22Rv1 (cell line): ENCODE results near the gene EBPL.

Experiments
- H3K27ac ChIP-seq: fragments of 450-650 bp; 2 replicates; pipeline ENCODE4 v1.5.1; 2017
- CTCF ChIP-seq: fragments of 450-650 bp; IDR thresholded peaks from 2 replicates; pipeline ENCODE4 v1.5.1; 2017; ENCODE audit warnings: mild to moderate bottlenecking
- ZFX ChIP-seq: fragments of 450-650 bp; IDR thresholded peaks from 2 replicates; pipeline ENCODE4 v1.6.1; 2017; ENCODE audit warnings: antibody characterized with exemption, borderline replicate concordance

EBPL gene

GRCh38 chr13:49690995-49691784 lies at the start of gene EBPL:
TSS of gene EBPL (minus strand) at chr13:49691486. CDS start at chr13:49691424, 62 bp downstream.
- peak within 1 kb of the TSS; percentile 77 for H3K27ac ChIP-seq
- TF ChIP-seq ZFX (no peak), CTCF (no peak)

- TF ChIP-seq ZFX = no peak
- TF ChIP-seq CTCF = no peak
- H3K27ac ChIP-seq = no peak overlapping the region
Observed at GRCh38 chr13:49740870-49741269, 49.6 kb upstream of the EBPL start.

- H3K27ac ChIP-seq = no peak overlapping the region
- no peak for TF ChIP-seq ZFX
- TF ChIP-seq CTCF = no peak
Observed at GRCh38 chr13:49739498-49740187, 48.4 kb upstream of the EBPL start.

GRCh38 chr13:49733181-49733951 lies 42.1 kb upstream of the EBPL start:
- no peak overlapping the region for H3K27ac ChIP-seq
- TF ChIP-seq CTCF (no peak), ZFX (no peak)

GRCh38 chr13:49731766-49732165 lies 40.5 kb upstream of the EBPL start:
- TF ChIP-seq CTCF (no peak), ZFX (no peak)
- no peak overlapping the region for H3K27ac ChIP-seq

- H3K27ac ChIP-seq = no peak overlapping the region
- TF ChIP-seq CTCF (no peak), ZFX (no peak)
Observed at GRCh38 chr13:49716615-49717014, 25.3 kb upstream of the EBPL start.
